Lower leg skin (tissue), 3 donors: ENCODE results near the gene RETSAT.

Source experiments
- POLR2A ChIP-seq, 2 donors: fragments of 450-650 bp; IDR thresholded peaks; one replicate each; pipeline ENCODE4 v1.6.1; 2016 to 2017; ENCODE audit warnings: antibody characterized with exemption in 2 of 2, mild to moderate bottlenecking in 1 of 2, moderate library complexity in 1 of 2
- TF ChIP-seq, protein P1 (sequence below), 3 donors: fragments of 450-650 bp; IDR thresholded peaks; one replicate each; pipeline ENCODE4 v1.5.1; 2016; ENCODE audit warnings: antibody characterized with exemption in 3 of 3, mild to moderate bottlenecking in 3 of 3, moderate library complexity in 2 of 3

- TF ChIP-seq, protein P1, sequence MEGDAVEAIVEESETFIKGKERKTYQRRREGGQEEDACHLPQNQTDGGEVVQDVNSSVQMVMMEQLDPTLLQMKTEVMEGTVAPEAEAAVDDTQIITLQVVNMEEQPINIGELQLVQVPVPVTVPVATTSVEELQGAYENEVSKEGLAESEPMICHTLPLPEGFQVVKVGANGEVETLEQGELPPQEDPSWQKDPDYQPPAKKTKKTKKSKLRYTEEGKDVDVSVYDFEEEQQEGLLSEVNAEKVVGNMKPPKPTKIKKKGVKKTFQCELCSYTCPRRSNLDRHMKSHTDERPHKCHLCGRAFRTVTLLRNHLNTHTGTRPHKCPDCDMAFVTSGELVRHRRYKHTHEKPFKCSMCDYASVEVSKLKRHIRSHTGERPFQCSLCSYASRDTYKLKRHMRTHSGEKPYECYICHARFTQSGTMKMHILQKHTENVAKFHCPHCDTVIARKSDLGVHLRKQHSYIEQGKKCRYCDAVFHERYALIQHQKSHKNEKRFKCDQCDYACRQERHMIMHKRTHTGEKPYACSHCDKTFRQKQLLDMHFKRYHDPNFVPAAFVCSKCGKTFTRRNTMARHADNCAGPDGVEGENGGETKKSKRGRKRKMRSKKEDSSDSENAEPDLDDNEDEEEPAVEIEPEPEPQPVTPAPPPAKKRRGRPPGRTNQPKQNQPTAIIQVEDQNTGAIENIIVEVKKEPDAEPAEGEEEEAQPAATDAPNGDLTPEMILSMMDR (IDR thresholded peaks at IDR 0.05), result peak in 1 of 3 donors; percentile 8
- TF ChIP-seq POLR2A (IDR thresholded peaks at IDR 0.05), result no peak
Measured at GRCh38 chr2:85324639-85325465, 29.5 kb downstream of the RETSAT start.
